Fibroblast of skin of left quadriceps (primary cell): ENCODE data around the gene PDIA2.

Experiments used
- DNase-seq, 2 experiments: peaks; one replicate each; pipeline ENCODE4 v3.0.0-alpha.2; 2013; ENCODE audit warnings: low read depth in 2 of 2

PDIA2 gene

GRCh38 chr16:296806-297510 is 14.0 kb downstream of the PDIA2 start:
- no peak for DNase-seq

DNA sequence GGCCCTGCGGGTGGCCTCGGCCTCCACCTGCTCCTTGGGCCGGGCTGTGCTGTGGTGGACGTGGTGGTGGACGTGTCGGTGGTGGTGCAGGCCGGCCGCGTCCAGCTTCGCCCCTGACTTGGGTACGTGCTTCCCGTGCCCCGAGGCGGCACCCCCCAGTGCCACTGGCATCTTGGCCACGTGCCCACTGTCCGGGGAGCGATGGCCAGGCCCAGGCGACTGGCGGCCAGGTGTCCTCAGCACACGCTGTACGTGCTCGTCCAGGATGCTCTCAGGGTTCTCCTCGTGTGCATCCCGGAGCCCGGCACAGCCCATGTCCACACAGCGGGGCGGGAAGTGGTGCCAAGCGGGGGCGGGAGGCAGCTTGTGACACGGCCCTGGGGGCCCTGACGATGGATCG is 14.9 kb downstream of the PDIA2 start:
- DNase-seq: no peak

- no peak for DNase-seq
These were observed 18.3 kb downstream of the PDIA2 start for GRCh38 chr16:301235-301634.

DNA sequence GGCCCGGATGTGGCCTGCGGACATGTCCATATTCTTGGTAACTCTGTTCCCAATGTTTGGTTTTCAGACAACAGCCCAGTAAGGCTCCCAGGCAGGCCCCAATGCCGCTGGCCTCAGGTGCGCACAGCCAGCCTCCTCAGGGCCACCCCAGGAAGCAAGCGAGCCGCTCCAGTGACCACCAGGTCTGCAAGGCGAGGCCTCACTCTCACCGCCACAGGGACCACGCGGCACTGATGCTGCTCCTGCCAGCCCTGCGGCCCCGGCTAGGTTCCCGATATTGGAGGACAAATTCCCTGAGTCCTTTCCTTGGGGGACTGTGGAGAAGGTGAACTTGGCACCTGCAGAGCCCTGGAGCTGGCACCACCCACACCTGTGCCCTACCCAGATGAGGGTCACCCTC is 19.0 kb downstream of the PDIA2 start:
- DNase-seq: no peak

- DNase-seq: no peak
These were observed 21.0 kb downstream of the PDIA2 start for GRCh38 chr16:303760-304505.

DNA sequence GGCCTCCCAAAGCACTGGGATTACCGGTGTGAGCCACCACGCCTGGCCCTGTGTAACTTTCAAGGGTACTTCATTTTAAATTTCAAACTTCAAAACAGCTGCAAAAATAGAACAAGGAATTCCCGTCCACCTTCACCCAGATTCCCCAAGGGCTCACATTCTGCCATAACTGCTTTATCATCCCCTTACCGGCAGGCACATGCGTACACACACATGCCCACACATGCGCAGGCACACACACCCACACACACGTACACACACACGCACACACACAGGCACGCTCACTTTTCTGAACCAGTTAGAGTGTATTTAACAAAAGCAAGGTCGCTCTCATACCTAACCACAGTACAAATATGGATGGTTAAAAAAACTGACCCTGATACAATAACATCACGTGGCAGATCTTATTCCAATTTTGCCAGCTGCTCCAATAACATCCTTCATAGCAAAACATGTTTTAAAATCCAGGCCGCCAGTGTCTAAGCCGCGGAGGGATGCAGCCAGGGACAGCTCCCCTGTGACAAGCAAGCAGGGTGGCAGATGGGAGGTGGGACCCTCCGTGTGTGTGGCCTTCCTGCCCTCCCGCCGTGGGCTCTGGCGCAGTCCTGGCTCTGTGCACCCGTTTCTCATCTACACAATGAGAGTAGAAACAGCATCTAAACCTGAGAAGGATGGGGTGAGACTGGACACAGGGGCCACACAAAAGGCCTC is 23.1 kb downstream of the PDIA2 start:
- DNase-seq: no peak

DNA sequence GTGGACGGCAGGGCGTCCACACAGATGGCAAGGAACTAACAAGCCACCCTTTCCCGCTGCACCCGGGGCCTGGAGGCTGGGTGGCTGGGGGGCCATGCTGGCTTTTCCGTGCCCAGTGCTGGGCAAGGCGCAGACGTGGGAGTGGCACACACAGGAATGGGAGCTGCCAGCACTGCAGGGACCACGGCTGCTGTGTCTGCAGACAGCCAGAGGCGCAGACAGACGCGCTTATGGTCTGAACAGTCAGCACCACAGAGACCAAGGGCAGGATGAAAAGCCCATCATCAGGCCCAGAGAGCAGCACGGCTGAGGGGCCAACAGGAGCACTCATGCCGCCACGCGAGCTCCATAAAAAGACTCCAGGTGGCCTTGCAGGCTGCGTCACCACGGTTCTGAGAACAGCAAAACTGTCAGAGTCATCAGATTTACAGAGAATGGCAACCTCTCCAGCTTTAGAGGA is 24.0 kb downstream of the PDIA2 start:
- no peak for DNase-seq

GRCh38 chr16:307691-308312 is 24.8 kb downstream of the PDIA2 start:
- DNase-seq: no peak

GRCh38 chr16:309476-309875 is 26.5 kb downstream of the PDIA2 start:
- no peak for DNase-seq

- no peak for DNase-seq
These were observed 28.8 kb downstream of the PDIA2 start for GRCh38 chr16:311725-312124.

- no peak for DNase-seq
These were observed 31.4 kb downstream of the PDIA2 start for GRCh38 chr16:314351-314750.

GRCh38 chr16:314795-315299 is 31.9 kb downstream of the PDIA2 start:
- no peak for DNase-seq

GRCh38 chr16:316741-317464 is 33.9 kb downstream of the PDIA2 start:
- no peak for DNase-seq

GRCh38 chr16:317583-317982 is 34.6 kb downstream of the PDIA2 start:
- no peak for DNase-seq

- no peak for DNase-seq
These were observed 35.7 kb downstream of the PDIA2 start for GRCh38 chr16:318628-319027.

DNA sequence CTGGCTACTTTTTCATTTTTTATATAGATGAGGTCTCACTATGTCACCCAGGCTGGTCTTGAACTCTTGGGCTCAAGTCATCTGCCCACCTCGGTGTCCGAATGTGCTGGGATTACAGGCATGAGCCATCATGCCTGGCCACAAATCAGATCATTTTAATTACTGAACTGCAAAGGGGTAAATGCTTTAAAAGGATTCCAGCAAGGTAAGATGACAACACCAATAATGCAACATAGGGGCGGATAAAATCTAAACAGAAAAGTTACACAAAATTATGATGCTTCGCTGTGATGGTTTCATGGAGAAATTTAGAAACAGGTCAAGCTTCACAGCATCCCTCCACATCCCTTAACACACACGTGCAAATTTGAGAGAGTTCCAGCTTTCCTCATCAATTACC is 37.2 kb downstream of the PDIA2 start:
- no peak for DNase-seq

DNA sequence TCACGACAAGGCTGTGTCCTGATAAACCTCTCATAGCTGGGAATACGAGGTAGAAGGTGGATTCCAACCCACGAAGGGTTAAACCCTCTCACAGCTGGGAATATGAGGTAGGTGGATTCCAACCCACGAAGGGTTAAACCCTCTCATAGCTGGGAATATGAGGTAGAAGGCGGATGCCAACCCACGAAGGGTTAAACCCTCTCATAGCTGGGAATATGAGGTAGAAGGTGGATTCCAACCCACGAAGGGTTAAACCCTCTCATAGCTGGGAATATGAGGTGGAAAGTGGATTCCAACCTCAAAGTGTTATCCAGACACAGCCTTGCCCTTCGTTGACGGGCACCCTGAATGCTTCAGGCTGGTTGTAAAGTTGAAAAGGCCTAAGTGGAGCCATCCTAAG is 38.6 kb downstream of the PDIA2 start:
- DNase-seq: no peak

GRCh38 chr16:322476-323143 is 39.6 kb downstream of the PDIA2 start:
- no peak for DNase-seq

DNA sequence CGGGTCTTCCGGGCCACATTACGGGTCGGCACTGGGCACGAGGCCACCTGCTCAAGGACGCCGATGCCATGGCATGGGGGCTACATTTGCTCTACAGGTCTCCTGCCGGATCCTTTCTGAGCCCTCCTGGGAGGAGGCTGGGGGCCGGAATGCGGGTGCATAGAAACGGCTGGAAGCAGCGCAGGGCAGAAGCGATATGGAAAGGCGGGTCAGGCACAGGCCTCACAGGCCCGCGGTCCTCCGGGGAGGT is 41.2 kb downstream of the PDIA2 start:
- DNase-seq: no peak

GRCh38 chr16:324451-325334 is 41.7 kb downstream of the PDIA2 start:
- DNase-seq: no peak
